H1 (cell line): ENCODE measurements around the gene GDPD3. TPM values are rescaled to one million over a fixed set of nuclear protein-coding genes. Genes with fewer than 3 reads are reported as not detected.

Experiments
- CTCF ChIA-PET: fragments of 300-600 bp; sonication (Branson Sonifier 250); formaldehyde crosslinking; loops from one replicate; lab custom pipeline; 2021; ENCODE audit not compliant: partially characterized antibody; lab: Charles Lee
- POLR2A ChIA-PET: fragments of 300-600 bp; sonication (Branson Sonifier 250); formaldehyde crosslinking; loops from one replicate; lab custom pipeline; 2021; ENCODE audit warnings: inconsistent platforms; ENCODE audit not compliant: partially characterized antibody; lab: Charles Lee
- DNase-seq, 2 experiments: peaks; one replicate each; pipeline versions ENCODE4 v3.0.0 to v3.0.0-alpha.2; 2010 to 2022; ENCODE audit warnings: low spot score in 2 of 2, low read depth in 1 of 2, mixed read lengths in 1 of 2
- FAIRE-seq: peaks from 2 replicates; lab custom pipeline; 2011; peaks lifted over from hg19 to GRCh38; lab: Jason Lieb, UNC
- H2AFZ ChIP-seq: 2 replicates; pipeline ENCODE4 v1.8.1; 2012; ENCODE audit warnings: low read length, inconsistent platforms
- H2AK5ac ChIP-seq: 2 replicates; pipeline ENCODE4 v1.6.1; 2013; ENCODE audit warnings: low read depth, low read length
- H2BK120ac ChIP-seq: replicated peaks from 2 replicates; pipeline ENCODE3; 2013; ENCODE audit warnings: low read depth, low read length, inconsistent platforms
- H2BK12ac ChIP-seq: 2 replicates; pipeline ENCODE4 v1.6.1; 2013; ENCODE audit warnings: low read depth, low read length
- H2BK15ac ChIP-seq: 2 replicates; pipeline ENCODE4 v1.6.1; 2013; ENCODE audit warnings: low read length
- H2BK20ac ChIP-seq: 2 replicates; pipeline ENCODE4 v1.6.1; 2013; ENCODE audit warnings: low read length
- H2BK5ac ChIP-seq: 2 replicates; pipeline ENCODE4 v1.6.1; 2013; ENCODE audit warnings: low read depth, low read length
- H3K14ac ChIP-seq: 2 replicates; pipeline ENCODE4 v1.6.1; 2013; ENCODE audit warnings: inconsistent platforms; ENCODE audit not compliant: insufficient read length
- H3K18ac ChIP-seq: 2 replicates; pipeline ENCODE4 v1.6.1; 2013; ENCODE audit warnings: low read length; ENCODE audit errors: extremely low read depth
- H3K23ac ChIP-seq: 2 replicates; pipeline ENCODE4 v1.6.1; 2013; ENCODE audit warnings: inconsistent platforms; ENCODE audit not compliant: insufficient read length
- H3K23me2 ChIP-seq: 2 replicates; pipeline ENCODE4 v1.6.1; 2013; ENCODE audit warnings: low read depth, low read length
- H3K27ac ChIP-seq: 2 replicates; pipeline ENCODE4 v1.6.1; 2011; ENCODE audit warnings: low read depth, low read length, inconsistent platforms
- H3K27me3 ChIP-seq, 4 experiments: replicated peaks in 1 of 4; 1 replicate in 1 of 4; 2 replicates in 3 of 4; pipeline versions ENCODE4 v1.6.1 to v1.8.1; 2011 to 2013; ENCODE audit warnings: low read length in 3 of 4, mild to moderate bottlenecking in 3 of 4, inconsistent platforms in 2 of 4, mixed read lengths in 2 of 4, moderate library complexity in 1 of 4; ENCODE audit not compliant: control insufficient read depth in 3 of 4, insufficient read depth in 3 of 4; ENCODE audit errors: extremely low read depth in 1 of 4
- H3K36me3 ChIP-seq, 4 experiments: 2 replicates each; pipeline versions ENCODE4 v1.6.1 to v1.8.1; 2011 to 2013; ENCODE audit warnings: mild to moderate bottlenecking in 4 of 4, low read length in 3 of 4, moderate library complexity in 2 of 4, control low read depth in 1 of 4, inconsistent platforms in 1 of 4; ENCODE audit not compliant: insufficient read depth in 4 of 4, control insufficient read depth in 2 of 4
- H3K4ac ChIP-seq: replicated peaks from 2 replicates; pipeline ENCODE3; 2013; ENCODE audit warnings: low read length, low read depth, mixed read lengths, inconsistent platforms; ENCODE audit not compliant: insufficient read length
- H3K4me1 ChIP-seq, 4 experiments: replicated peaks in 1 of 4; 1 replicate in 1 of 4; 2 replicates in 3 of 4; pipeline versions ENCODE4 v1.6.1 to v1.8.1; 2011 to 2013; ENCODE audit warnings: low read length in 3 of 4, inconsistent platforms in 2 of 4, mixed read lengths in 1 of 4; ENCODE audit not compliant: insufficient read depth in 4 of 4, control insufficient read depth in 3 of 4
- H3K4me2 ChIP-seq, 2 experiments: 2 replicates each; pipeline versions ENCODE4 v1.6.1 to v1.8.1; 2011 to 2013; ENCODE audit warnings: low read depth in 2 of 2, low read length in 2 of 2, control low read depth in 1 of 2, inconsistent platforms in 1 of 2, mild to moderate bottlenecking in 1 of 2; ENCODE audit not compliant: insufficient read depth in 1 of 2
- H3K4me3 ChIP-seq, 4 experiments: fragments of 200-600, 300-600 bp in 1 of 4; sonication (generic), shearing (Covaris generic), sonication (Bioruptor Twin) in 1 of 4; 2 replicates each; pipeline versions ENCODE4 v1.5.1 to v1.8.1; 2011 to 2016; ENCODE audit warnings: low read length in 4 of 4, low read depth in 3 of 4, control low read depth in 2 of 4, inconsistent platforms in 2 of 4, mild to moderate bottlenecking in 2 of 4, mixed read lengths in 1 of 4, moderate library complexity in 1 of 4; ENCODE audit not compliant: insufficient read depth in 2 of 4; ENCODE audit errors: extremely low read depth in 1 of 4
- H3K56ac ChIP-seq: replicated peaks from 2 replicates; pipeline ENCODE3; 2013; ENCODE audit warnings: low read depth, mild to moderate bottlenecking, mixed read lengths, low read length, inconsistent platforms; ENCODE audit not compliant: insufficient read length
- H3K79me1 ChIP-seq: 2 replicates; pipeline ENCODE4 v1.6.1; 2013; ENCODE audit warnings: low read depth, low read length, control low read depth
- H3K79me2 ChIP-seq, 2 experiments: 2 replicates each; pipeline versions ENCODE4 v1.6.1 to v1.8.1; 2012 to 2013; ENCODE audit warnings: low read length in 2 of 2, mild to moderate bottlenecking in 2 of 2, inconsistent platforms in 1 of 2; ENCODE audit not compliant: insufficient read depth in 2 of 2, control insufficient read depth in 1 of 2
- H3K9ac ChIP-seq, 4 experiments: replicated peaks in 1 of 4; 1 replicate in 1 of 4; 2 replicates in 3 of 4; pipeline versions ENCODE4 v1.6.1 to v1.8.1; 2011 to 2013; ENCODE audit warnings: low read depth in 3 of 4, low read length in 3 of 4, control low read depth in 2 of 4, mild to moderate bottlenecking in 2 of 4, moderate library complexity in 2 of 4, inconsistent platforms in 1 of 4; ENCODE audit errors: extremely low read depth in 1 of 4
- H3K9me3 ChIP-seq, 2 experiments: 2 replicates each; pipeline versions ENCODE4 v1.6.1 to v1.8.1; 2012 to 2013; ENCODE audit warnings: mild to moderate bottlenecking in 2 of 2, moderate library complexity in 2 of 2, control low read depth in 1 of 2, inconsistent platforms in 1 of 2, low read depth in 1 of 2, low read length in 1 of 2, mixed read lengths in 1 of 2; ENCODE audit not compliant: insufficient read depth in 2 of 2
- H4K20me1 ChIP-seq, 2 experiments: replicated peaks in 1 of 2; 2 replicates each; pipeline versions ENCODE3 to v1.8.1; 2011 to 2013; ENCODE audit warnings: inconsistent platforms in 2 of 2, low read length in 2 of 2, mild to moderate bottlenecking in 1 of 2; ENCODE audit not compliant: insufficient read depth in 2 of 2, control insufficient read depth in 1 of 2
- H4K5ac ChIP-seq: 2 replicates; pipeline ENCODE4 v1.6.1; 2013; ENCODE audit warnings: low read length, low read depth, mixed read lengths, inconsistent platforms; ENCODE audit not compliant: insufficient read length
- H4K8ac ChIP-seq: 2 replicates; pipeline ENCODE4 v1.8.0; 2013; ENCODE audit warnings: mild to moderate bottlenecking, moderate library complexity, low read length, inconsistent platforms; ENCODE audit not compliant: insufficient read depth; ENCODE audit errors: extremely low read depth
- H4K91ac ChIP-seq: replicated peaks from 2 replicates; pipeline ENCODE3; 2013; ENCODE audit warnings: low read length, mixed read lengths, inconsistent platforms; ENCODE audit not compliant: insufficient read length
- ASH2L ChIP-seq: fragments of 200-600, 300-600 bp; sonication (generic); IDR thresholded peaks from one replicate; pipeline ENCODE4 v1.7.1; 2017; ENCODE audit warnings: low read length
- EZH2 ChIP-seq: fragments of 200-600 bp; sonication (generic); IDR thresholded peaks from 2 replicates; pipeline ENCODE4 v1.7.1; 2012; ENCODE audit warnings: low read depth, mild to moderate bottlenecking, moderate library complexity, low read length, inconsistent platforms; ENCODE audit not compliant: severe bottlenecking
- MAX ChIP-seq: IDR thresholded peaks from 2 replicates; pipeline ENCODE4 v1.6.1; 2012; ENCODE audit warnings: inconsistent platforms
- SAP30 ChIP-seq: fragments of 300-600 bp; sonication (generic); IDR thresholded peaks from 2 replicates; pipeline ENCODE4 v1.7.1; 2012; ENCODE audit warnings: low read length, moderate library complexity, mild to moderate bottlenecking, inconsistent platforms; ENCODE audit not compliant: insufficient read depth, insufficient replicate concordance
- SIX5 ChIP-seq: IDR thresholded peaks from 2 replicates; pipeline ENCODE4 v1.6.1; 2011; ENCODE audit warnings: mild to moderate bottlenecking, low read depth, low read length
- TAF7 ChIP-seq: optimal IDR thresholded peaks from 2 replicates; pipeline ENCODE3; 2011; ENCODE audit warnings: low read depth, mild to moderate bottlenecking, inconsistent platforms, low read length, moderate library complexity, borderline replicate concordance
- USF2 ChIP-seq: IDR thresholded peaks from 2 replicates; pipeline ENCODE4 v1.6.1; 2011; ENCODE audit warnings: low read length, improper control_type of control experiment
- WGBS, 2 experiments: shearing (Covaris generic) in 1 of 2; methylation state at CpG; one replicate each; pipeline versions ENCODE4 v1.1.6 to v1.1.7; 2013 to 2015; ENCODE audit warnings: low lambda C conversion rate in 2 of 2, mixed read lengths in 2 of 2, inconsistent platforms in 1 of 2, low coverage in 1 of 2, missing lambda C conversion rate in 1 of 2; ENCODE audit not compliant: insufficient replicate concordance in 2 of 2, insufficient coverage in 1 of 2, insufficient read length in 1 of 2; ENCODE audit errors: extremely low coverage in 1 of 2, missing lambda C conversion rate in 1 of 2; 5-methylcytosine and 5-hydroxymethylcytosine counted together
- polyA plus RNA-seq, 7 experiments: library from polyadenylated mRNA; depleted of rRNA in 3 of 7; stranded (reverse) in 5 of 7; unstranded in 2 of 7; fragments of >200 nt in 5 of 7; fragments of 200-250 nt in 2 of 7; gene quantifications; 1 replicate in 5 of 7; 2 replicates in 1 of 7; 4 replicates in 1 of 7; pipeline versions ENCODE4 v1.2.1 to v1.2.3, GENCODE V29; 2011 to 2013; ENCODE audit warnings: missing spikeins in 2 of 7, mixed read lengths in 2 of 7
- total RNA-seq: library from RNA; stranded (reverse); fragmentation: NEBNext Ultra II Directional; extraction: Animal tissue kit (Norgen Biotek cat#: 25700); gene quantifications from 2 replicates; pipeline ENCODE4 v1.2.1, GENCODE V29; 2021

The GDPD3 gene
- total and polyA plus RNA-seq, 2 of the 8 experiments (the other 6 are each of a cell fraction or from before 2014, with no cell fraction given): 0.20 TPM; not detected in 1

GRCh38 chr16:30116291-30117207, 3.2 kb upstream of the GDPD3 start:
- no peak overlapping the region for H3K4me2 ChIP-seq
- ChIA-PET POLR2A (interaction anchor here (0.7 to 16.3 kb wide), 5 partner anchors 14 to 67 kb away, joined by 3 to 169 read pairs (median 3); partner anchors contain the start of genes ALDOA, CORO1A, TBX6 and YPEL3), CTCF (interaction anchor here (1.3 to 2.9 kb wide), 2 partner anchors 24 kb away, joined by 3 to 11 read pairs; partner anchors contain the start of gene TBX6)
- no peaks in the 10 kb centered on the region for H3K27me3 ChIP-seq
- no peaks in the 10 kb centered on the region for H3K23me2 ChIP-seq
- 89% methylated on average over 15 of the region's 16 CpGs; no CpG with 5 or more reads in 1 of the 2 experiments for WGBS, 2 experiments
- no peaks in the 10 kb centered on the region for H3K79me2 ChIP-seq
- H2BK120ac ChIP-seq: no peak overlapping the region
- H2AFZ ChIP-seq: no peak overlapping the region
- no peak overlapping the region for H4K91ac ChIP-seq
- no peak overlapping the region for H2BK12ac ChIP-seq
- H3K9ac ChIP-seq: no peak overlapping the region
- no peak overlapping the region for H3K23ac ChIP-seq
- H4K20me1 ChIP-seq: peaks cover 0 to 3% of the 10 kb centered on the region in 2 experiments
- DNase-seq (no peak), FAIRE-seq (no peak)
- no peak overlapping the region for H3K4me3 ChIP-seq
- no peak overlapping the region for H3K18ac ChIP-seq
- peaks cover 0 to 12% (median 6%) of the 10 kb centered on the region in 4 experiments; a peak in 5 of 7 replicates for H3K4me1 ChIP-seq
- H3K56ac ChIP-seq: no peak overlapping the region
- H3K27ac ChIP-seq: no peak overlapping the region
- H4K5ac ChIP-seq: no peak overlapping the region
- TF ChIP-seq USF2: no peak
- TF ChIP-seq EZH2: no peak
- no peak for TF ChIP-seq SAP30
- no peak for TF ChIP-seq ASH2L
- no peak for TF ChIP-seq MAX
- TF ChIP-seq SIX5: no peak
- no peak for TF ChIP-seq TAF7
- no peak overlapping the region for H3K4ac ChIP-seq
- H2BK20ac ChIP-seq: no peak overlapping the region
- H3K79me1 ChIP-seq: no peaks in the 10 kb centered on the region
- H2BK5ac ChIP-seq: no peak overlapping the region
- H2AK5ac ChIP-seq: no peak overlapping the region
- H2BK15ac ChIP-seq: no peak overlapping the region
- no peak overlapping the region for H4K8ac ChIP-seq
- no peak overlapping the region for H3K14ac ChIP-seq
- H3K9me3 ChIP-seq: no peaks in the 10 kb centered on the region
- peaks cover 0 to 4% (median 0%) of the 10 kb centered on the region in 4 experiments; a peak in 1 of 8 replicates for H3K36me3 ChIP-seq
